ENCODE data around the gene FRMD1.

DNA sequence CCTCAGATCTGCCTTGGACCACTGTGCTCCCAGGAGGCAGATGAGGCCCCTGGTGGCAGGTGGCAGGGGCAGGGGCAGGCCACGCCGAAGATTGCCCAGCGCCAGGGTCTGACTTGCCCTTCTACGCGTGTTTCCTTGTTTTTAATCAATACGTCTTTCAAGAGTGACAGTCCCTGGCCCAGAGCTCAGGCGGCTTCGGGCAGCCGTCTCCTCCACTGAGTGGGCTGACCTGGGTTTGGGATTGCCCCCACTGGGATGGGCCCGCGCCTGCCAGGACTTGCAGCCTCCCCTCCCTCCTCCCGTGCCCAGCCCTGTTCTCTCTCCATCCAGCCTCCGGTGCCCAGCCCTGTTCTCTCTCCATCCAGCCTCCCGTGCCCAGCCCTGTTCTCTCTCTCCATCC lies 21.2 kb downstream of the FRMD1 start:
- TF ChIP-seq POLR2AphosphoS5 (IDR thresholded peaks at IDR 0.05; ENCODE audit: low read depth, low read length) (no peak), RAD21 (IDR thresholded peaks at IDR 0.05; ENCODE audit: low read depth) (no peak), EZH2 (IDR thresholded peaks at IDR 0.05) (no peak)
- TF ChIP-seq, protein P1, sequence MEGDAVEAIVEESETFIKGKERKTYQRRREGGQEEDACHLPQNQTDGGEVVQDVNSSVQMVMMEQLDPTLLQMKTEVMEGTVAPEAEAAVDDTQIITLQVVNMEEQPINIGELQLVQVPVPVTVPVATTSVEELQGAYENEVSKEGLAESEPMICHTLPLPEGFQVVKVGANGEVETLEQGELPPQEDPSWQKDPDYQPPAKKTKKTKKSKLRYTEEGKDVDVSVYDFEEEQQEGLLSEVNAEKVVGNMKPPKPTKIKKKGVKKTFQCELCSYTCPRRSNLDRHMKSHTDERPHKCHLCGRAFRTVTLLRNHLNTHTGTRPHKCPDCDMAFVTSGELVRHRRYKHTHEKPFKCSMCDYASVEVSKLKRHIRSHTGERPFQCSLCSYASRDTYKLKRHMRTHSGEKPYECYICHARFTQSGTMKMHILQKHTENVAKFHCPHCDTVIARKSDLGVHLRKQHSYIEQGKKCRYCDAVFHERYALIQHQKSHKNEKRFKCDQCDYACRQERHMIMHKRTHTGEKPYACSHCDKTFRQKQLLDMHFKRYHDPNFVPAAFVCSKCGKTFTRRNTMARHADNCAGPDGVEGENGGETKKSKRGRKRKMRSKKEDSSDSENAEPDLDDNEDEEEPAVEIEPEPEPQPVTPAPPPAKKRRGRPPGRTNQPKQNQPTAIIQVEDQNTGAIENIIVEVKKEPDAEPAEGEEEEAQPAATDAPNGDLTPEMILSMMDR (IDR thresholded peaks at IDR 0.05 in 2 of 3, conservative IDR thresholded peaks at IDR 0.05 in 1 of 3; ENCODE audit: borderline replicate concordance in 1 of 3, insufficient read depth in 1 of 3, low read depth in 2 of 3, low read length in 2 of 3): no peak

All from HCT116 (cell line).